Stimulated activated CD4-positive, alpha-beta T cell treated with anti-CD3 and anti-CD28 coated beads, Interleukin-1b, Interleukin-23, amount 100 ng/mL, for 24 hours (primary cell): ENCODE measurements around the gene JDP2.

Source experiments
- DNase-seq, 4 experiments: peaks; one replicate each; pipeline ENCODE4 v3.0.0-alpha.2; 2020; ENCODE audit warnings: low read depth in 4 of 4, low spot score in 1 of 4

The JDP2 gene

DNA sequence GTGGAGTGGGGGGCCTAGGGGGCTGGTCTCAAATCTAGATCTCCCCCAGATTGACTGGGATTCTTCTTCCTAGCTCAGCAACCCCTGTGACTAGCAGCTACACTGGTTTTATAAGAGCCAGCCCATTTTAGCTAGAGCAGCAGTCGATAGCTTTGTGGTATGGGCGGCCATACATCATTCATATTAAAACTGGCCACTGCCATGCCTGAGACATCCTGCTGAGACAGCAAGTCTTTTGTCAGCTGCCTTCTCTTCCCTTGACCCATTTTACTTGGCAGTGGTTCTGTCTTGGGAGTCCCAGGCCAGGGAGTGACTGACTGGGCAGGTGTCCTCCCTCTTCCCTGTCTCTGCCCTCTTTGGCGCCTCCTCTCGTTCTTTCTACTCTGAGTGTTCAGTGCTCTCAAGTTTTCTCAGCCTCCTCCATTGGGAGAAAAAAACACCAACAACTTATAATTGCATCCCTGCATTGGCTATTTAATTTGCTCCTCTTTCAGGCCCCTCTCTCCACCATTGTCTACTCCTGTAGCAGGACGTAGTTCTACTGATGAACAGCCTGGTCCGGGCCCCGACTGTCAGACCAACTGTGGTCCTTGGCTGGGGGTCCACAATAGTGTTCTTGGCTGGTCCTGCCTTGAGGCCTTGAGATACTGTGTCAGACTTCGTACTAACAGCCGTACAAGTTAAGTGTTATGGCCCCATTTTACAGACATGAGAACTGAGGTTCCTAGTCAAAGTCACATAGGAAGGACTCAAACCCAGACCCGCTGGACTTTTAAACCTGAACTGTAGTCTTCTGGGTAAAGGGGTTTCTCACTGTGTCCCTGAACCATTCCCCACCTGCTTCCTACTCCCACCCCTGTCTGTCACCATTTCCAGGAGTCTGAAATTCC is 18.3 kb upstream of the JDP2 start:
- DNase-seq: no peak

GRCh38 chr14:75411214-75411540 is 16.6 kb upstream of the JDP2 start:
- DNase-seq: no peak

DNA sequence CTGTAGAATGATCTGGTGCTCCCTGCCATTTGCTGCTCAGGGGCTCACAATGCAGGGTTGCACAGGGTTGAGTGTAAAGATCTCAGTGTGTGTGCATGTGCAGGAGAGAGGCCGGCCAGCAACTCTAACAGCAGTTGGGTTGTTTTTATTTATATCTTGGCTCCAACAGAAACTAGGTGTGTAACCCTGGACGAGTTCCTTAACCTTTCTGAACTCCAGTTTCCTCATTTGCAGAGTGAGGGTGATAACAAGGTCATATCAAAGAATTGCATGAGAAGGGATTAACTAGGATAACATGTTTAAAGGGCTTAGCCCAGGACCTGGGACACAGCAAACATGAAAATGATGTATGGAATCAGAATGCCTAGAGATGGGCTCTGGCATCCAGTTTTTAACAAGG is 14.8 kb upstream of the JDP2 start:
- DNase-seq: no peak

DNA sequence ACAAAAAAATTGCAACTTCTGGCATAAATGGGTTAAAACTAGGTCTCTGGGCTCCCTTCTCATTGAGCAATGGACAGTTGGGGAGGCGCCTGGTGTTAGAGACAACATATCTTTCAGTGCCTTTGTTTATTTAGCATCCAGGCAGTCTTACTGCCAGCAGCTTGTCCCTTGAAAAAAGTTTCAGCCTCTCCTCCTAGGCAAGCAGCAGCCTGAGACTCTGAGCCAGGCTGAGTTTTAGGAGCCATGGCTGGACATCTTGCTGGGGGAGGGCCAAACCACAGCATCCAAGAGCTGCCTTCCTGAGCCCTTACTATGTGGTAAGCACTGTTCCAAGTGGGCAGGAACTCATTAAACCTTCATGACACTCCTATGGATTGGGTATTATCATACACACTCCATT is 10.1 kb upstream of the JDP2 start:
- no peak for DNase-seq

GRCh38 chr14:75418850-75419768 is 8.7 kb upstream of the JDP2 start:
- peak in 2 of 4 experiments; percentile 28 to 47 for DNase-seq

DNA sequence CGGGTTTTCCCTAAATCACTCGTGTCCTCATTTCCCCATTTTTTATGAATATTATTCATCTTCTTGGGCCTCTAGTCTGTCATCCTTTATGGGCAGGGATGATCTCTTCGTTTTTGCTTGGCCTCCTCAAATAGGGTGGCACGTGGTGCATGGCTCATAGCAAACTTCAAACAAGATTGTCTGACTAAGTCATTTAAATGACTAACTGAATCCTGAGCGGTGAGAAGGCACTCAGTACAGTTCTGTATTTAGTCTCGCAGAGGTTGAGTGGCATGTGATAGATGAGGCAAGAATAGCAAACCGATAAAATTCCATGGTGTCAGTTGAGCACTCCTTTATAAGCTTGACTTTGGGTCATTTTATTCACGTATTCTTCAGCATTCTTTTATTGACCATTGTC is 5.7 kb upstream of the JDP2 start:
- no peak for DNase-seq

DNA sequence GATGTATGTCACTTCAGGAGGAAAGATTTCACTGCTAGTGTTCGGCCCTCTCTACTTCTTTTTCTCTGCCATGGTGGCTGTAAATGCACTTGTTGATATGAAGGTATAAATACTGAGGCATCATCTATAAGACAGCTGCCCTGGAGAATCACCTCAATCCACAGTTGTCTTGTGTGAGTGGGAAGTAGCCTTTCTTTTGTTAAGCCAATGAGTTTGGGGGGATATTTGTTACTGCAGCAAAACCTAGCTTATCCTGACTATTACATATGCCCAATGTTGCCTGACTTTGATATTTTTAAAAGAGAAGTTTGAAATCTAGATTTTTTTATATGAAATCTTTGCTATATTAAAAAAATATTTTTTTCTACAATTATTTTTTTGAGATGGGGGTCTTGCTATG is 3.3 kb upstream of the JDP2 start:
- DNase-seq: no peak

DNA sequence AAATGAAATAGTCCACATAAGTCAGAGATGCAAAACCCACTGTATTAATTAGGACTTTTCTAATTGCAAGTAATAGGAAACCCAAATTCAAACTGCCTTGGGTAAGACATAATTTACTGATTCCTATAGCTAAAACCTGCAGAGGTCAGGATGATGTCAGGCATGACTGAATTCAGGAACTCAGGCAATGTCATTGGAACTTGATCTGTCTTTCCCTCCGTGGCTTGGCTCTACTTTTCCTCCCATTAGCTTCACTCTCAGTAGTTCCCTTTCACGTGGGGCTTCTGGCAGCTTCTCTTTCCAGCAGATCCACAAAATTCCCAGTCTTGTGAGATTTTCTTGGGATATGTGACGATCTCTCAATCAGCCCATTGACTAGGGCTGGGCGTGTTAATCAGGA is 2.4 kb upstream of the JDP2 start:
- DNase-seq: no peak

GRCh38 chr14:75426332-75427125 is 1.3 kb upstream of the JDP2 start:
- DNase-seq: no peak

DNA sequence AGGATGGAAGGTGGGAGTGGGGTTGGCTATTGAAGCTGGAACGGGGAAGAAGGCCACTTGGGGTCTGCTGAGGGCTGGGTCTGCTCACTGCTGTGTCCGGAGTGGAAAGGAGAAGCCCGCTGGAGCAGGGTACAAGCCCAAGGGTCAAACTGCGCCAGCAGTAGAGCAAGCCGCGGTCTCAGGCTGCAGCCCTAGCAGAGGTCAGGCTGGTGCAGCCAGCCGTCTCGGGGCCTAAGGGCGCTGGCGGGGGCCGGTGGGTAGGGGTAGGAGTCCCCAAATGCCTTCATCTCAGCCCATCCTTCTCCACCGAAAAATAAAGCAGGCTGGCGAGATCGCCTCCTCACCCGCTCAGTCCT is 718 bp upstream of the JDP2 start:
- no peak for DNase-seq

- DNase-seq: no peak
These were observed 645 bp downstream of the JDP2 start for GRCh38 chr14:75428230-75429104.

DNA sequence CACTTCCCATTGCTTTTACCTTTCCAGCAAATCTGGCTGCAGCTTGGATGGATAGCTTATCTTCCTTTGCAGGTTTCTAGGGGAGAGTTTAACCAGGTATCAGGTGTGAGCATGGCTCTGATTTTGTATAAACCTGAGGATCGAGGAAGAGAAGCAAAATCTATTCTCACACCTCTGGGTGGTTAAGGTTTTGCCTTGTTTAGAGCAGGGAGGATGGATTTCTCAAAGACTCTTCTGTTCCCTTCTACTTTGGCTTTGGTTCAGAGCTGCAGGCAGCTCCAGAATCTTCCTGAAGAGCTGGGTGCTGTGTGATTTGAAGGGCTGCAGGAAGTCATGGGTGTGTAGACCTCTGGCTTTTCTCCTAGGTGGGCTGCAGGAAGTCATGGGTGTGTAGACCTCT is 1.7 kb downstream of the JDP2 start:
- no peak for DNase-seq

DNA sequence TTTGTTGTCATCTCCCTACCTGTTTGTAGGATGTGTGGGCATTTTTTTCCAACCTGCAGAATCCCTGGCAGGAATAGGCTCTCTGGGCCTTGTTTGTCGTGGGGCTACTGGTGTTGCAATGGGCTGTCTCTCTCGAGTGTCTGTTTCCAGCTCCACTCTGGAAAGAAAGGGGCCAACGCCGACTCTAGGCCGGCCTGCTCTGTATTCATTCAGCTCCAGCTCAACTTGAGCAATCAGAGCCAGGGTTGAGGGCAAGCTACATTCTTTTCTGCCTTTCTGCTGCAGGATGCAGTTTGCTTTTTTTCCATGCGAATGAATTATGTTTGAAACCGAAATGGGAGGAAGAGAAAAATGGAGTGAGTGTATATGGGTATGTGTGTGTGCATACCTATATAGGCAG is 2.3 kb downstream of the JDP2 start:
- DNase-seq: no peak

DNA sequence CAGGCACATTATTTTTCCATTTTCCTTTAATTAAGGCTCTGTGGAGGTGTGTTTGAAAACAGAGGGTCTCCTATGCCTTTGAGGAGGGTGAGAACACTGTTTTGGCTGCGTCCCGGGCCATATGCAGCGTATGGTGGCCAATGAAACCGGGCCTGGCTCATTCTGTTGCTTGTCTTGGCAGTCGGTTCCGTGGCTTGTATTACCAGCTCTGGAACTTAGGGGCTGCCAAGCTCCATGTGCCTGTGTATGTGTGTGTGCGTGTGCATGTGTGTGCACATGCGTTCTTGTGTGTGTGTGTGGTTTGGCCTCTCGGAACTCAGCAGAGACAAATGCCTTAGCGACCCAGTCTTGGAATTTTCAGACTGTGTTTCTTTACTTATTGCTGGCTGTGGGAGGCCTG is 2.7 kb downstream of the JDP2 start:
- DNase-seq: no peak

DNA sequence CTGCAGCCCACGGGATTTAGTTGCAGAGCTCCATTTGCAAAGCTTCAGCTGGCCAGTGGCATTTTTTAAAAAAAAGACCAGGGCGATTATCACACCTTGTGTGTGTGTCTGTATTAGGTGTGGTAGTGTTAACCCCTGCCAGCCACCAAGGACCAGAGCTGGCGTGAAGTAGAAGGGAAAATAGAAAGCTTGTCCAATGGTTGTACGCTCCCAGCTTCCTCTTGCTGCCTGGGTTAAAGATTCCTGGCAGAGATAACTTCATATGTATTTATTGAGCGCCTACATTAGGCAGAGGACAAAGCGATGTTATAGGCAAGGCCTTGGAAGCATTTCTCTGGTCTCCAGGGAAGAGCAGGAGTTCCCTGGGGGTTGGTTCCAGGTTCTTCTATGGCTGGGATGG is 3.2 kb downstream of the JDP2 start:
- DNase-seq: no peak

- DNase-seq: no peak
These were observed 4.0 kb downstream of the JDP2 start for GRCh38 chr14:75431827-75432226.

DNA sequence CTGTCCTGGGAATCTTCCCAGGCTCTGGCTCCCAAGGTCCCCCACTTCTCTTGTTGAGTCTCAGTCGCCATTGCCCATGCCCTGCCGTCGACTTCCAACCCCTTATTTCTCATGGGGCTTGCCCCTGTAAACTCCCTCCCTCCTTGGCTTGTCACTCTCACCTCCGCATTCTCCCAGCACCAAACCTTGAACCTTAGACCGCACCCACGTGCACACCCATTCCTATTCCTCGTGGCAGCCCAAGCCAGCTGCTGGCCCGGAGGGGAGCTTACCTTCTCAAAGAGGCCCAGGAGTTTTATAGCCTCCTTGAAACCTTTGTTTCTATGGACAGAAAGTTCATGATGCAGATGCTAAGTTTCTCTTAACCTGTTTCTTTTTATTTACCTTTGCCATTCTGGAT is 4.6 kb downstream of the JDP2 start:
- no peak for DNase-seq

- no peak for DNase-seq
These were observed 5.8 kb downstream of the JDP2 start for GRCh38 chr14:75433631-75434071.

GRCh38 chr14:75434138-75434889 is 6.5 kb downstream of the JDP2 start:
- no peak for DNase-seq

DNA sequence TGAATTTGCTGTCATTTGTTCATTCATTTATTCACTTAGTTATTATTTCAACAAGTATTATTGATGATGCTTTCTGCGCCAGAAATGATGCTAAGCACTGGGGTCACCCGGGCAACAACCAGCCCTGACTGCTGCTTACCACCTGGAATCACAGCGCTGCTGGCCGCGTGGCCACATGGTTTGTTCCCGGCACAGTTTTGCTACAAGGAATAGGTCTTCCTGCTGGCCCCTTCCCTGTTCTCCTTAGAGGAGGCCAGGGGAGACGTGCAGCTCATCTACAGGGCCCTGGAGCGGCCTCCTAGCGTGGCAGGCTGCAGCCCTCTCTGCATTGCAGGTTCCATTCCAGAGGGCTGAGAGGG is 7.0 kb downstream of the JDP2 start:
- no peak for DNase-seq
